Measurements from ENCODE around the gene ADAM29. TPM values are rescaled to one million over a fixed set of nuclear protein-coding genes. Genes with fewer than 3 reads are reported as not detected.
"Not testable (repeated sequence)": the region's sequence is repeated elsewhere in the genome, so short reads cannot be mapped to it uniquely, and the experiment has no call there.

Gene ADAM29
- total RNA-seq, 2 donors from 2014 or later: not detected

DNA sequence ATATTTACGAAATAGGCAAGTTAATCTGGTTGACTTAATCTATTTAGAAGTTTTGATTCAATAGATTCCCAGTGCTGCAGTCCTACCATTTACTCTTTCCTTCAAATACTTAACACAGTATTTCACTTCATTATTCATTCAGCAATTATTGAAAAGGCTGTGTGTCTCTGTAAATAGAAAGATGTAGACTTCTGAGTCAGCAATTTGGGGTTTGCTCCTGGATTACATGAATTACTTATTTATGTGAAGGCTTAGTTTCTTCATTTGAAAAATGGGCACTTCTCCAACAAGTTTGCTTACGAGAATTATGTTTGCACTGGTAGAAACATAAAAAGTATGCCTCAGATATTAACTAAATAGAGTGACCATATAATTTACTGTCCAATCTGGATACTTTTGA lies 17.4 kb downstream of the ADAM29 start:
- intact Hi-C loops (cut with DNase I): no loop called here
- ATAC-seq: no peak
- no peak for DNase-seq

DNA sequence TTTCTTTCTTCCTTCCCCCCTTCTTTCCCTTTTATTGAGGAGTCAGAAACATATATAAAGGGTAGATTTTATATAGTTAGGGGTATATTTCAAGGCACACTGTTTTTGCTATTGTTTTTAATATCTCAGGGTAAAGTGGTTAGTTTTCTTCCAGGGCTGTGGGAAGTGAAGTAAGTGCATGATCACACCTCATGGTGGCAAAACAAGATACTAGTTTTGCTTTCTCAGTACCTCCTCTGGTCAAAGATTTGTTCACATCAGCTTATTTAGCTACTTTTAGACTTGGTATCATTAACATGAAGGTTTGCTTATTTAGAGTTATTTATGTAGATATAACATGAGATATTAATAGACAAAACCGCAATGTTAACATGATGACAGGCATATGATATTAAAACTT lies 21.8 kb downstream of the ADAM29 start:
- intact Hi-C loops (cut with DNase I): no loop called here
- no peak for ATAC-seq

DNA sequence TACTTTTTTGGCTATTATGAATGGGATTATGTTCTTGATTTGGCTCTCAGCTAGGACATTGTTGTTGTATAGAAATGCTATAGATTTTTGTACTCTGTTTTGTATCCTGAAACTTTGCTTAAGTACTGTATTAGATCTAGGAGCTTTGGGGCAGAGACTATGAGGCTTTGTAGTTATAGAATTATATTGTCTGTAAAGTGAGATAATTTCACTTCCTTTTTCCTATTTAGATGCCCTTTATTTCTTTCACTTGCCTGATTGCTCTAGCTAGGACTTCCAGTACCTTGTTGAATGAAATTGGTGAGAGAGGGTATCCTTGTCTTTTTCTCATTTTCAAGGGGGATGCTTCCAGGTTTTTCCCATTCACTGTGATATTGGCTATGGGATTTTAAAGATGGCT lies 28.1 kb downstream of the ADAM29 start:
- no peak for DNase-seq
- intact Hi-C loops (cut with DNase I): no loop called here
- no peak for ATAC-seq

More for the DNA sequence above, 21.8 kb downstream of the ADAM29 start:
- DNase-seq: no peak

DNA sequence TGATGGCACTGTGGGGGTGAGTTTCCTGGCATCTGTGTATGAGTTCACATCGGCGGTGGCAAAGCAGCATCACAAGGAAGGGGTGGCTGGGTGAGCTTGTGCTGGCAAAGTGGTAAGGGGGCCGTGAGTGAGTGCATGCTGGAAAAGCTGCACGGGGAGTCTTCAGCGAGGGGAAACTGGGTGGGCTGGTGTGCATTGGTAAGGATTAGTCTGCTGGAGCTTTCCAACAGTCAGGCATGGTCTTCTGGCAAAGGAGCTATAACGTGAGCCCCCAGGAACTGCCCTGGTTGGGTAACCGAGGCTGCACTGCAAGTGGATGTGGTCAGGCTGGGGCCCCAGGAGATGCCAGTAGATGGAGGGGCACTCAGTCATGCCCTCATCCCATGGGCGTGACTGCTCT lies 30.7 kb downstream of the ADAM29 start:
- intact Hi-C loops (cut with DNase I): no loop called here
- no peak for DNase-seq
- no peak for ATAC-seq

- ATAC-seq (no peak), DNase-seq (no peak)
- intact Hi-C loops (cut with DNase I): no loop called here
Measured at GRCh38 chr4:174972911-174973310, 54.8 kb downstream of the ADAM29 start.

GRCh38 chr4:174973336-174973735 lies 55.2 kb downstream of the ADAM29 start:
- intact Hi-C loops (cut with DNase I): no loop called here
- DNase-seq (no peak), ATAC-seq (no peak)

- intact Hi-C loops (cut with DNase I): no loop called here
- DNase-seq: no peak
Measured at GRCh38 chr4:174983128-174983750, 65.1 kb downstream of the ADAM29 start.

DNA sequence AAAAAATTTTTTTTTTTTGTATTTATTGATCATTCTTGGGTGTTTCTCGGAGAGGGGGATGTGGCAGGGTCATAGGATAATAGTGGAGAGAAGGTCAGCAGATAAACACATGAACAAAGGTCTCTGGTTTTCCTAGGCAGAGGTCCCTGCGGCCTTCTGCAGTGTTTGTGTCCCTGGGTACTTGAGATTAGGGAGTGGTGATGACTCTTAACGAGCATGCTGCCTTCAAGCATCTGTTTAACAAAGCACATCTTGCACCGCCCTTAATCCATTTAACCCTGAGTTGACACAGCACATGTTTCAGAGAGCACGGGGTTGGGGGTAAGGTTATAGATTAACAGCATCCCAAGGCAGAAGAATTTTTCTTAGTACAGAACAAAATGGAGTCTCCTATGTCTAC lies 65.7 kb downstream of the ADAM29 start:
- ATAC-seq; DNase-seq; intact Hi-C loops (cut with DNase I): not testable (repeated sequence)

More at GRCh38 chr4:174983128-174983750, 65.1 kb downstream of the ADAM29 start:
- no peak for ATAC-seq

DNA sequence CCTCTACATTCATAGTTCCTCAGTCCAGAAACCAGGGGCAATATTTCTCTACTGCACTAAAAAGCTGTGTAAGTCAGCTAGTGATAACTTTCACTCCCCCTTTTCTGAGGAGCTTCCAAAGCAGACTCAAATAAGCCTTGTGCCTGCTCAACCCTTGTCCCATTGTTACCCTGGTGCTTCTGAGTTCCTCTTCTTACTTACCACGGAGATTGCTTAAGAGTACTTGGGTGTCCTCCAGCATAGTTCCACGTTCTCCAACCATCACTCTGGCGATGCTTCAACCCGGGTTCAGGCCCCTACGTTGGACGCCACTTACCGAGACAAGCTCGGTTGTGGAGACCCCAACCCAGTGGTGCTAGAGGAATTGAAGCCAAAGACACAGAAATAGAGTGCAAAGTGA lies 71.6 kb downstream of the ADAM29 start:
- DNase-seq (no peak), ATAC-seq (no peak)
- intact Hi-C loops (cut with DNase I): no loop called here

- intact Hi-C loops (cut with DNase I): no loop called here
- DNase-seq: no peak
- no peak for ATAC-seq
Measured at GRCh38 chr4:174993916-174994315, 75.8 kb downstream of the ADAM29 start.

DNA sequence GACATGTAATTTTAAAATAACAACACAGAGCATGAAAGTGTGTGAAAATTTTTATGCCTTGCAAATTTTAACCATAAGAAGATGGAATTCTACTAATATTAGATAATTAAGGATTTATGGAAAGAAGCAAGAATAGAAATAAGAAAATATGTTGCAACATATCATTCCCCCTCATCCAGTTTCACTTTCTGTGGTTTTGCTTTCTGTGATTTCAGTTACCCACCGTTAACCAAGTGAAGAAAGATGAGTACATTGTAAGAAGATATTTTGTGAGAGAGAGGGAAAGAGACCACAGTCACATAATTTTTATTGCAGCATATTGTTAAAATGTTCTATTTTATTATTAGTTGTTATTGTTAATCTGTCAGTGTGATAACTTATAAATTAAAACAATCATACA lies 77.9 kb downstream of the ADAM29 start:
- DNase-seq: no peak
- no peak for ATAC-seq
- intact Hi-C loops (cut with DNase I): no loop called here

- ATAC-seq (no peak), DNase-seq (no peak)
- intact Hi-C loops (cut with DNase I): no loop called here
Measured at GRCh38 chr4:174999407-174999806, 81.2 kb downstream of the ADAM29 start.

DNA sequence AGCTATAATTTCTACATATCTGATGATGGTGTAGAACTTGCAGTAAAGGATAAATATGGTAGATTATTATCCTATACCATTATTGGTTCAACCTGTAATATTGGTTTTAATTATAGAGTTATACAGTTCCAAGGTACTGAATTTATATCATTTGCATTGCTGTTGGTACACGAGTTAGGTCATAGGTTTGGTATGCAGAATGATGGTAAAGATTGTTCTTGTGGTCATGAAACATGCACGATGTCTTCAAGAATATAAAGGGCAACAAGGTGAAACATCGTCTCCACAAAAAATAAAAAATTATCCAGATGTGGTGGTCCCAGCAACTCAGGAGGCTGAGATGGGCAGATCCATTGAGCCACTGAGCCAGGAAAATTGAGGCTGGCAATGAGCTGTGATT lies 99.6 kb downstream of the ADAM29 start:
- intact Hi-C loops (cut with DNase I): no loop called here
- no peak for ATAC-seq

GRCh38 chr4:175019447-175019846 lies 101.3 kb downstream of the ADAM29 start:
- DNase-seq; intact Hi-C loops (cut with DNase I); ATAC-seq: not testable (repeated sequence)

More for the DNA sequence above, 99.6 kb downstream of the ADAM29 start:
- no peak for DNase-seq

Other genes with a start within 250 kb of the ADAM29 start
- not detected for gene GLRA3, start 89.1 kb upstream of the ADAM29 start, total RNA-seq